Activated CD4-positive, alpha-beta T cell treated with anti-CD3 and anti-CD28 coated beads for 1 hour (primary cell): Measurements from ENCODE around the gene FOXO3.

Source experiments
- DNase-seq: peaks from one replicate; pipeline ENCODE4 v3.0.0-alpha.2; 2020

FOXO3 gene

DNA sequence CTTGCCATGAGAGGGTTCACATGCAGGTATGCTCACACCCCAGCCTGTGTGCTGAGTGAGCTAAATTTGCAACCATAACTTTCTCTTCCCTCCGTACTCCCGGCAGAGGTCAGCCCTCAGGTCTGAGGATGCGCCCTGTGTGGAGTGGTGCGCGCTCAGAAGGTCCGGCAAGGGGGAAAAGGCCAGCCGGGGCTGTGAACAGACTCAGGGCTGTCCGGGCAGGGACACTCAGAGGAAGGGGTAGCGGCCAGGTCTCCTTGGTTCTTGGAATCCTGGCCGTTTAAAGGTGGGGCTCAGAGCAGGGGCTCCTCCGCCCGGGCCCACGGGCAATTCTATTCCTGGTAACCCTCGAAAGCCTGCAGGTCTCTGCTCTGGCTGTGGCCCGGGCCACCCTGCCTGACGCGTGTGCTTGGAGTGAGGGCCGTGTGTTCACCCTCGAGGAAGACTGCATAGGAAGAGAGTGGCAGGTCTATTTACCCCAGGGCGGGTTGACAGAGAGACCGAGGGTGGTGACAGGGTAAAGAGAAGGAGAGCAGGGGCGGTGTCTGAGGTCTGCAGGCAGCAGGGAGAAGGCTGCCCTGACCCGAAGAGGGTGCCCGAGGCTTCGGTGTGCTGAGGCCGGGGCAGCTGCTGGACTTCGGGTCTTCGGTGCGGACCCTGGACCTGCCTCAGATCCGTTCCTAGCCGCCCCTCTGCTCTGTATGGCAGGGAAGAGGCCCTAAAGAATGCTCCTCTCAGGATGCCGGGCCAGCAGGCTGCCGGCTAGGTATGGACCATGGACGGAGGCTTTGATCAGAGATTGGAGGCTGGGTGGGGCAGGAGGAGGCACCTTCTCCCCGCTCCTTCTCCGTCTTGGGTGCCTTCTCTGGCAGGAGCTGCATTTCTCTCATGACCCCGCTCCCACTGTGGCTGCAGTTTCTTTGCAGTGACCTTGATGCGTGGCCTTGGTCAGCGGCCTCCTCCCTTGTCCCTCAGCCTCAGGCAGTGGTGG is 156.4 kb downstream of the FOXO3 start:
- DNase-seq, result no peak

GRCh38 chr6:108719477-108719876 is 158.8 kb downstream of the FOXO3 start:
- DNase-seq, result no peak

- no peak for DNase-seq
Measured at GRCh38 chr6:108720827-108721226, 160.1 kb downstream of the FOXO3 start.

GRCh38 chr6:108721286-108721685 is 160.6 kb downstream of the FOXO3 start:
- no peak for DNase-seq

- DNase-seq, result no peak
Measured at GRCh38 chr6:108723594-108723993, 162.9 kb downstream of the FOXO3 start.

- DNase-seq, result no peak
Measured at GRCh38 chr6:108726726-108727339, 166.1 kb downstream of the FOXO3 start.

DNA sequence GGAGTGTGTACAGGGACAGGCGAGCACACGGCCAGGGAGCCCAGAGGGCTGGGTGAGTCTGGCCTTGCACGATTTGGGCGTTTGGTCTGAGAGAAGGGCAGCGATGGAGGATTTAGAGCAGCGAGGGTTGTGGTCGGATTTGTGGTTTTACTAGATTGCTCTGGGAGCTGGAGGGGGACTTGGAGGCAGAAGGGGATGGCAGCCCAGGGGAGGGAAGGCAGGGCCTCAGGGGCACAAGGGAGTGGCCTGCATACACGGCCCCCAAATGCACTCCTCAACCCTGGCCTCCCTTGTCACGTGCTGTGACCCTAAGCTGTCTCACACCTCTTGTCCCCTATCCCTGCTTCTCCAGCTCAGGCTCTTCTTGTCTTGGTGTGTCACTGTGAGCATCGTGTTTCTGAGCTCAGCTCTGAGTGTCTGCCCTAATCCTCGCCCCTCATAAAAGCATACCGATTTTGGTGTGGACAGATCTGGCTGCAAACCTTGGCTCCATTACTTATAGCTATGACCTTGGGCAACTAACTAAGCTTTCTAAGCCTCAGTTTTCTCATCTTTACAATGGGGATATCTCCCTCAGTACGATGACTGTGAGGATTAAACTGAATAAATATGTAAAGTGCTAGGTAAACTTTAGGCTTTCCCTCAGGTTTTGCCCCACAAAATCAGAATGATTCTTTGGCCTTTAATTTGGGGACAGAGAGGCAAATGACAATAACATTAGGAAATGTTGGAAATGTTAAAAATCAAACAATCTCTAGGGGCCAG is 167.4 kb downstream of the FOXO3 start:
- DNase-seq, result no peak

GRCh38 chr6:108728826-108729225 is 168.1 kb downstream of the FOXO3 start:
- DNase-seq, result no peak

DNA sequence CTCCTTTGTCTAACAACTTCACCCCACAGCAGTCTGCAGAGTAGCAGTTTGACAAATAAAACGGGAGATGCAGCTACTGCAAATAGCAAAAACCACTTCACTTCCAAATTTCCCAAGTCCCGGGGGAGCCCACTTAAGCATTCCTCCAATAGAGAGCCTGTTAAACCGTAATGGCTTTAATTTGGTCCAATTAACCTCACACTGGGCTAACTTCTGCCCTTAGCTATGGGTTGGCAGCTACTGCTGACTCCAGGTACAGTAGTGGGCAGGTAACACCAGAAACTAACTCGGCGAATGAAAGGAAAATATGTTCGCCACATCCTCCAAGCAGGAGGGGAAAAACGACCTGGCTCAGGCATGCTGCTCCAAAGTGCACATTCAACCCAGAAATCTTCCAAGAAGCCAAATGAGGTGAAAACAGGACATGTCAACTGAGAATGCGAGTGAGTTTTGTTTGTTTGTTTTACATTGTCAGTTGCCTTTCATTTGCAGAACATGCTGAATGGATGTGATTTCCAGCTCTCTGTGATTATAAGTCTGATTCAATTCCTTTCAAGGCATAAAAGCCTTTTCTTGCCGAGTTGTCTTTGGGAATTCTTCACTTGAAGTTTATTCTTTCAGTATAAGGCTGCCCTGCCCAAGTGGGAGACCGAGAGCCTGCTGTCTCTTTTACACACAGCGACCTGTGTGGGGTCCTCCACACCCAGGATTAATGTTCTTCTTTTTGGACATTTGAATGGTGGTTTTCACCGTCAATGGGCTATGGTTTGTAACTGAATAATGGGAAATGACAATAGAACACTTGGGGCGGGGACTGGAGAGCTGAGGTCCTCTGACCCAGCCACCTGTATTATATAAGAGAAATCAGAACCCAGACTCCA is 170.2 kb downstream of the FOXO3 start:
- no peak for DNase-seq

GRCh38 chr6:108732091-108732870 is 171.6 kb downstream of the FOXO3 start:
- no peak for DNase-seq

GRCh38 chr6:108733051-108733450 is 172.3 kb downstream of the FOXO3 start:
- no peak for DNase-seq

- no peak for DNase-seq
Measured at GRCh38 chr6:108733706-108734265, 173.1 kb downstream of the FOXO3 start.
